LNCAP (cell line): ENCODE measurements around the gene LMNB1.

Experiments
- TF ChIP-seq, protein P1 (sequence below): fragments of 450-650 bp; IDR thresholded peaks from 2 replicates; pipeline ENCODE4 v1.5.1; 2017; ENCODE audit warnings: mild to moderate bottlenecking

LMNB1 gene

DNA sequence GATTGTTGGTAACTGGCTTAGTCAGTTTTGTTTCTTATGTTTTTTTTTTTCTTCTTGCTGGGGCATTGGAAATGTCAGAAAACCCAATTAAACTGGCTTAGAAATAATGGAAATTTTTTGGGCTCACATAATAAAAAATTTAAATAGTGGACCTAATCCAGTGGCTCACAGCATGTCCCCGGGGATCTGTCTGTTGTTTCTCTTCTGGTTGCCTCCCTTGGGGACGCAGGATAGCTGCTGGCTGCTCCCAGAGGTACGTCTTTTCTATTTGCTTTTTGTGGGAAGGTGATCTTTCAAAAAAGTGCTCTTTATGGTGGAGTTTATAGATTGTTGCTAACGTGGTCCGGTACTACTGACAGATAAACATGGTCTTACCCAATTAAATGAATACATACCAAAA, 52.2 kb downstream of the LMNB1 start:
- TF ChIP-seq, protein P1, sequence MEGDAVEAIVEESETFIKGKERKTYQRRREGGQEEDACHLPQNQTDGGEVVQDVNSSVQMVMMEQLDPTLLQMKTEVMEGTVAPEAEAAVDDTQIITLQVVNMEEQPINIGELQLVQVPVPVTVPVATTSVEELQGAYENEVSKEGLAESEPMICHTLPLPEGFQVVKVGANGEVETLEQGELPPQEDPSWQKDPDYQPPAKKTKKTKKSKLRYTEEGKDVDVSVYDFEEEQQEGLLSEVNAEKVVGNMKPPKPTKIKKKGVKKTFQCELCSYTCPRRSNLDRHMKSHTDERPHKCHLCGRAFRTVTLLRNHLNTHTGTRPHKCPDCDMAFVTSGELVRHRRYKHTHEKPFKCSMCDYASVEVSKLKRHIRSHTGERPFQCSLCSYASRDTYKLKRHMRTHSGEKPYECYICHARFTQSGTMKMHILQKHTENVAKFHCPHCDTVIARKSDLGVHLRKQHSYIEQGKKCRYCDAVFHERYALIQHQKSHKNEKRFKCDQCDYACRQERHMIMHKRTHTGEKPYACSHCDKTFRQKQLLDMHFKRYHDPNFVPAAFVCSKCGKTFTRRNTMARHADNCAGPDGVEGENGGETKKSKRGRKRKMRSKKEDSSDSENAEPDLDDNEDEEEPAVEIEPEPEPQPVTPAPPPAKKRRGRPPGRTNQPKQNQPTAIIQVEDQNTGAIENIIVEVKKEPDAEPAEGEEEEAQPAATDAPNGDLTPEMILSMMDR = no peak

- TF ChIP-seq, protein P1 = no peak
Measured at GRCh38 chr5:126830061-126830460, 53.1 kb downstream of the LMNB1 start.

GRCh38 chr5:126831156-126831555, 54.2 kb downstream of the LMNB1 start:
- TF ChIP-seq, protein P1 = no peak

- TF ChIP-seq, protein P1 = no peak
Measured at GRCh38 chr5:126836778-126837177, 59.8 kb downstream of the LMNB1 start.

- TF ChIP-seq, protein P1 = no peak
Measured at GRCh38 chr5:126837242-126837641, 60.3 kb downstream of the LMNB1 start.

- TF ChIP-seq, protein P1 = peak; percentile 30; the same call in 1 of the 2 replicates
Measured at GRCh38 chr5:126837906-126838539, 61.1 kb downstream of the LMNB1 start.

DNA sequence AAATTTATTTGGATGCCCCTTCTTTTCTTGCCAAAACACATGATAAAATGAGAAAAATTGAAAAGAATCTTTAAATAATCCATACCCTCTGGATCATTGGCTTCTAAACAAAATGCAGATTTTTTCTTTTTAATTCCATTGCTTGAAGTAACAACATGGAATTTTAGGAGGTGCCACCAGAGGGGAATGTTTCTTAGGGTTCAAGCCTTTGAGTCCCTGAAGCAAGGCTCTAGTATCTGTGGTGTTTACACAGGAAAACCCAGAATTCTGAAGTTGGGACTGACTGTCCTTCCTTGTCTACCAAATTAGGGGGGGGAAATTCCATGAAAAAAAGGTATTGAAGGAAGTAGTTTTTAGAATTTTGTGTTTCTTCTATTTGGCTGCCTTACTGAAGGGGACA, 69.4 kb downstream of the LMNB1 start:
- TF ChIP-seq, protein P1 = no peak; the same call in 1 of the 2 replicates
